GM21576 (cell line): ENCODE results near the gene KRTAP1-4.
"Not testable (repeated sequence)": the region's sequence is repeated elsewhere in the genome, so short reads cannot be mapped to it uniquely, and the experiment has no call there.

Experiments used
- ATAC-seq: cut with Tn5 transposase; IDR thresholded peaks from one replicate; pipeline ENCODE4 v1.9.1; 2021; ENCODE audit warnings: mild to moderate bottlenecking, moderate library complexity; ENCODE audit not compliant: unreplicated experiment

KRTAP1-4 gene, protein sequence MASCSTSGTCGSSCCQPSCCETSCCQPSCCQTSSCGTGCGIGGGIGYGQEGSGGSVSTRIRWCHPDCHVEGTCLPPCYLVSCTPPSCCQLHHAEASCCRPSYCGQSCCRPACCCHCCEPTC

DNA sequence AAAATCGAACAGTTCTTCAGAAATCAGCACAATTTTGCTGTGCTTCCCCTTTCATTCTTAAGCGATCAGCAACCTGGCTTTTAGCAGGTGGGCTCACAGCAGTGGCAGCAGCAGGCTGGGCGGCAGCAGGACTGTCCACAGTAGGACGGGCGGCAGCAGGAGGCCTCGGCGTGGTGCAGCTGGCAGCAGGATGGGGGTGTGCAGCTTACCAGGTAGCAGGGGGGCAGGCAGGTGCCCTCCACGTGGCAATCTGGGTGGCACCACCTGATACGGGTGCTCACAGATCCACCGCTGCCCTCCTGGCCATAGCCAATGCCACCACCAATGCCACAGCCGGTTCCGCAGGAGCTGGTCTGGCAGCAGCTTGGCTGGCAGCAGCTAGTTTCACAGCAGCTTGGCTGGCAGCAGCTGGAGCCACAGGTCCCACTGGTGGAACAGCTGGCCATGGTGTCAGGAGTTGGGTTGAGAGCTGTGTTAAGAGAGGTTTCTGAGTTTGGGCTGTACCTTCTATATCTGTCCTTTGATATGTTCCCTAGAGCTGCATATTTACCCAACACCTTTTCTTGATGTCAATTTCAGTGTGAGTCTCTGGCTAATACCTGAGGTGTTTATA is at the start of gene KRTAP1-4:
Gene KRTAP1-4, minus strand, starts transcription at position 563 of the 613 bp plus-strand sequence. Its CDS starts 117 bp downstream, at position 446.
- no peak for ATAC-seq

DNA sequence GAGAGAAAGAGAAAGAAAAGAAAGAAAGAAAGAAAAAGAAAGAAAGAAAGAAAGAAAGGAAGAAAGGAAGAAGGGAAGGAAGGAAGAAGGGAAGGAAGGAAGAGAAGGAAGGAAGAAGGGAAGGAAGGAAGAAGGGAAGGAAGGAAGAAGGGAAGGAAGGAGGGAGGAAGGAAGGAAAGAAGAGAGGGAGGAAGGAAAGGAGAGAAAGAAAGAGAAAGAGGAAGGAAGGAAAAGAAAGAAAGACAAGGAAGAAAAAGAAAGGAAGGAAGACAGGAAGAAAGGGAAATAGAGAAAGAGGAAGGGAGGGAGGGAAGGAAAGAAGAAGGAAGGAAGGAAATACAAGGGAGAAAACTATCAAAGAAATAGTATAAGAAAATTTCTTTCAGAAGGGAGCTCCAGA is 46.8 kb upstream of the KRTAP1-4 start:
- ATAC-seq, result no peak

DNA sequence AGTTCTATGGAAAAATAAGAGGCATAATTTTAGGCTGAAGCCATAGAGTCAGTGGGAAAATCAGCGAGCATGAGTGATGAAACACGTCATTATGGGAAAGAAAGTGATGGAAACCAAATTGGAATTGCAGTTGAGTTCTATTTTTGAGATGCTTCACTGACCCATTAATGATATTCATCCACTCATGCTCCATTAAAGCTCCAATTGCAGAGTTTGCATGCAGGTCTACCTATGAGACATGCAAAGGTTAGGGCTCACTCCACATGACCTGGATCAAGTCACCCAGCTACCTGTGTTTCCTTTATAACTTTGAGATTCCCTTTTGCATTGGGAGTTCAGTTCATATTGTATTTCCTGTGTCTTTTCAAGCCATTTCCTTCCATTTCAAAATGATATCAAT is 43.7 kb upstream of the KRTAP1-4 start:
- ATAC-seq, result no peak

DNA sequence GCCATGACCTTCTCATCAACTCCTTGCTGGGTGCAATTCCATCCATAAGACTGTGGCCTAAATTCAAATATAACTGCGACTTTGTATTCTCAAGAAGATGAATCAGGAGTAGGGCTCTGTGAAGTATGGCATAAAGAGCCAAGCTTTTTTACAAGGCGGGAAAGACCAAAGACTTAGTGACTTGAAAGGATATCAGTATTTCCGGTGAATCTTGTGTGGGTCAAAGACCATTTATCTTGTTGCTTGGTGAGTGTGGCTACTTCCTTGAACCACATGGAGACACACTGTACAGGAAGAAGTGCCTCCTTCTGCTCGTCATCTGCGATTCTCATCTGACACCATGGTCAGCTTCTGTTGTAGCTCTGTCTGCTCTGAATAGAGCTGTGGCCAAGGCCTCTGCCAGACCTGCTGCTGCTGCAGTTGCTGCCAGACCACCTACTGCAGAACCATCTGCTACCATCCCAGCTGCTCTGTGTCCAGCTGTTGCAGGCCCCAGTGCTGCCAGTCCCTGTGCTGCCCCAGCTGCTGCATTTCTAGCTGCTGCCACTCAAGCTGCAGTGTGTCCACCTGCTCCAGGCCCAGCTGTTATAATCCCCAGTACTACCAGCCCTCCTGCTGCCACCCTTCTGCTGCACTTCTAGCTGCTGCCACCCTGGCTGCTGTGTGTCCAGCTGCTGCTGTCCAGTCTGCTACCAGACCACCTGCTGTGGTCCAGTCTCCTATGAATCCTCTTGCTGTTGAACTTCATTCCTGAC is 41.8 kb upstream of the KRTAP1-4 start:
- no peak for ATAC-seq

DNA sequence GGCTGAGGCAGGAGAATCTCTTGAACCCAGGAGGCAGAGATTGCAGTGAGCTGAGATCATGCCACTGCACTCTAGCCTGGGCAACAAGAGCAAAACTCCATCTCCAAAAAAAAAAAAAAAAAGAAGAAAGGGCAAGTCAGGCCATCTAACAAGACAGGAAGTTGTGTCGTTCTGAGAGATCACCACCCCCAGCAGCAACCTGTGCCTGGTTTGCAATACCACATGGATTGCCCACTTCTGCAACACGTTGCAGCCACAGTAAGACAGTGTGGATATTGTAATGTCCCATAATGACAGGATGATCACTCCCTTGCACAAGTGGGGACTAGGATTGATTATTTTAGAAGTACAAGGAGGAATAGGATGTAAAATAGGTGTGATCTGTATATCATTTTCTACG is 39.0 kb upstream of the KRTAP1-4 start:
- ATAC-seq, result no peak

DNA sequence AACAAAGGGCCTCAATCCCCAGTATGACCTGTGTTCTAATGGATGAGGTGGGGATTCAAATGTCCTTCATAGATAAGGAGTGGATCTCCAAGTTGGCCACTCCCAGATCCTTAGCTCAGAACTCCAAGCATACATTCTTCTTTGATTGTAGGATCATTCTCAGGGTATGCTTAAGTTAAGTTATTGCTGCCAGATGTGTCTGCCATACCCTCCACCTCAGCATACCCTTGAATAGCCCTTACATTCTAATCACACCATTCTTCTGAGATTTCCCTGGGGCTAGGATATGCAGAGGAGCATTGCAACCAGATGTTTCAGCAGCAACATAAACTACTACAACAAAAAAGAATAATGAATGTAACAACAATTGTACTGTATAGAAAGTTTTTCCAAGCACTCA is 37.3 kb upstream of the KRTAP1-4 start:
- no peak for ATAC-seq

DNA sequence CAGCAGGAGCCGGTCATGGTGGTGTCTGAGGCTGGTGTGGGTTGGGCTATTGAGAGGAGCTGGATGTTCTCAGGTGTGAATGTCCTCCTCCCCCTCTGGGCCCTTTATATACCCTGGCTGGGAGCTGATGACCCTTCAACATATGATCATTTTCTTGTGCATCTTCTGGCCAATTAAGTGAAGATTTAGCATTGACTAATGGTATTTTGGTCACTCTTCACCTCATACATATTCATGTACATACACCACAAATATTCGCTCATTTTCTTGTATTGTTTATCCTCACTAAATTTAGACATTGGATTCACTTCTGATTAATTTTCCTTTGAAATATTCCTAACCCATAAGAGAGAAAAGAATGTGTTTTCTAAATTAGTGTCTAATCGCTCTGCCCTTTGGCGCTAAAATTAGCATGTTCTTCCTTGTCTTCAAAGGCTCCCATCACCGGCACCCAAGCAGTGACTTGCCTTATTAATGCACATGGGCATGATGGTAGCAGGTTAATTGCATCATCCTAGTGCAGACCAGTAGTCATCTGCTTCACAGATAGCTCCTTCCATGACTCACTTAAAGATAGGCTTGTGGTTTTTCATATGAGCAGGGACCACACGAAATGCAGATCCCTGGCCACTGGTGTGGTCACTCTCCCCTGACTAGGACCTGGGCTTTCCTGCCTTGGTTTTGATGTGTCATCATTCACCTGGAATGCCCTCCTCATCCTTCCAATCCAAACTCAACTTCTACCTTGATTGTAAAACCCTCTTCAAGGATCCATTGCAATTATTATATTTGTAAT is 36.0 kb upstream of the KRTAP1-4 start, which contains the start of gene KRTAP2-4:
Gene KRTAP2-4, minus strand, starts transcription at position 51 of the 796 bp plus-strand sequence. Its CDS starts 34 bp downstream, at position 17.
- no peak for ATAC-seq

DNA sequence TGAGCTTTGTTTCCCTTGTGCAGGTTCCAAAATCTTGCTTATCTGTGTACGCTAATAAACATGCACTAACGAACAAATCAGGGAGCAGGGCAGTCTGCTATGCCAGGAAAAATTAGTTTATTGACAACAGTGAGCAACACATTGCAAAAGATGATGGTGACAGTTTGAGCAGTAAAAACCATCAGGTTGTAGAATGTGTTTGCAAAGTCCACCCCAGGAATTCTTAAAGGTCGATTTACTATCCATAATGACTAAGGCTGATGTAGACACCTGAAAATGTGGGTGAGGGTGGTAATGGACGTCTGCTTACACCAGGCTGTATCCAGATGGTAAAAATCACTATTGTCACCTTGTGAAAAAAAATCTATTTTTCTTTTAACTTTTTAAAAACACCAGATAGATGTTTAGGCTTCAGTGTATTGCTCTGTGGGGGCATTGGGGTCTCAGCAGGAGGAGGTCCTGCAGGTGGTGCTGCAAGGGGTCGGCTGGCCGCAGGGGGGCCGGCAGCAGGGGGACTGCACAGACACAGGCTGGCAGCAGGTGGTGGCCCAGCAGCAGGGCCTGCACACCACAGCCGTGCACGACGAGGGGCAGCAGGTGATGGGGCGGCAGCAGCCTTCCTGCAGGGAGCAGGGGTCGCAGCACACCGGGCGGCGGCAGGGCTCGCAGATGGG is 35.2 kb upstream of the KRTAP1-4 start:
- ATAC-seq, result not testable (repeated sequence)

DNA sequence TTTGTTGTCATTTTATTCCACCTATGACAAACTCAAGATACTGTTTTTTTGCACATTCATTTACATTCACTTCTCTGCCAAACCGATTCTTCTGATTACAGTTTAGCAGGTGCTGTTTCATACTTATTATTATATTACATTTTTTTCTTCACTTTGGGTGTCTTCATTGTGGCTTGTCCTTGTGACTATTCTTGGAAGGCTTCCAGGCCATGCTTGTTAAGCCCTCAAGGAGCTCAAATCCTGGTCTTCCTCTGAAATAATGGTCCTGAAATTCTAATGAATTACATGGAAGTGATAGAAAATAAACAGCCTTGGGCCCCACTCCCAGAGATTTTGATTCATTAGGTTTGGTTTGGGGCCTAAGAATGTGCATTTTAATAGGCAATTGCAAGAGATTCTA is 34.3 kb upstream of the KRTAP1-4 start:
- no peak for ATAC-seq

DNA sequence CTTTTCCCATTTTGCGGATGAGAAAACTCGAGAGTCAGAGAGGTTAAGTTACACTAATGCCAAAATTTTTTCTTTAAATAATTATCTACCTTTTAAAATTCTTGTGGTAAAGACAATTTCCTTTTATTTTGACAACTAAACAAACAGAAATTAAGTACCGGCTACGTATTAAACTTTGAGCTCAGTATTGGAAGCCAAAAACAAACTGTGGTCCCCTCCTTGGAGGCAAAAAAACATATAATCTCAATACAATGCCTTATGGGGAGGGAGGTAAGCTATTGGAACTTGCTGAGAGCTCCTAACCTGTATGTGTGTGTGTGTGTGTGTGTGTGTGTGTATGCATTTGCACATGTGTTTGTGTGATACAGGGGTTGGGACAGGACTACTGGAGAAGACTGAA is 33.5 kb upstream of the KRTAP1-4 start:
- no peak for ATAC-seq

DNA sequence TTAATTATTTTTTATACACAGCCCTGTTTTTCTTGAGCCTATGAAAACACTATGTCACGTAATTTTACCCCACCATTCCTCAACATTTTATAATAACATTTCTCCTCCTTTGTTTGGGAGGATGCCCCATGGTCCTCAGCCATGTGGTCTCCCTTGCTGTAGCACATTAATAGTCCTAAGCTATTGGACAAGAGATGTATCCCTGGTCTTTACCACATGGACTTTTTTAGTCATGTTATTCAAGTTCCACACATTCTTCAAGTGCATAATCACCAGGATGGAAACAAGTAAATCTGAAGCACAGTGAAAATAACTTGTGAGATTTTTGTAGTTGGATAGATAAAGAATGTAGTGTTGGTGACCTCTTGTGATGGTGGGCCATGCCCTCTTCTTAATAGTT is 32.0 kb upstream of the KRTAP1-4 start:
- no peak for ATAC-seq

DNA sequence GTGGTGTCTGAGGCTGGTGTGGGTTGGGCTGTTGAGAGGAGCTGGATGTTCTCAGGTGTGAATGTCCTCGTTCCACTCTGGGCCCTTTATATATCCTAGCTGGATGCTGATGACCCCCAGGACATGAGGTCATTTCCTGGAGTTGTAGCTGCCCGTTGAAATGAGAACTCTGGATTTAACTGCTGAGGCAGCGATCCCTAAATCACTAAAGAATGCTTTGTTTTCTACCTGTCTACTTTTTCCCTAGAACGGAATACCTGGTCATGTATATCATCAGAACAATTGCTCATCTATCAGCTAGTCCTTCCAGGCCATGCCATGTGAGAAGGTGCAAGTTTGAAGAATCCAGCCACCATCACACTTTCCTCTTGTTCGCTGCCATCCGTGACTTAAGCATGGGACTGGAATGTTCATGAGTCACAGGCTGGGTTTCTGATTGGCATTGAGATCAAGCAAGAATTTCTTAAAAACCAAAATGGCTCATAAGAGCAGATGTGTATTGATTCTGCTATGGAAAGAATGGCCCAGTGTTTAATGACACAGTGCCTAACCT is 30.1 kb upstream of the KRTAP1-4 start, which contains the start of gene KRTAP2-3:
Gene KRTAP2-3, minus strand, starts transcription at position 63 of the 553 bp plus-strand sequence. CDS start 64 bp downstream, outside the sequence.
- ATAC-seq, result no peak

DNA sequence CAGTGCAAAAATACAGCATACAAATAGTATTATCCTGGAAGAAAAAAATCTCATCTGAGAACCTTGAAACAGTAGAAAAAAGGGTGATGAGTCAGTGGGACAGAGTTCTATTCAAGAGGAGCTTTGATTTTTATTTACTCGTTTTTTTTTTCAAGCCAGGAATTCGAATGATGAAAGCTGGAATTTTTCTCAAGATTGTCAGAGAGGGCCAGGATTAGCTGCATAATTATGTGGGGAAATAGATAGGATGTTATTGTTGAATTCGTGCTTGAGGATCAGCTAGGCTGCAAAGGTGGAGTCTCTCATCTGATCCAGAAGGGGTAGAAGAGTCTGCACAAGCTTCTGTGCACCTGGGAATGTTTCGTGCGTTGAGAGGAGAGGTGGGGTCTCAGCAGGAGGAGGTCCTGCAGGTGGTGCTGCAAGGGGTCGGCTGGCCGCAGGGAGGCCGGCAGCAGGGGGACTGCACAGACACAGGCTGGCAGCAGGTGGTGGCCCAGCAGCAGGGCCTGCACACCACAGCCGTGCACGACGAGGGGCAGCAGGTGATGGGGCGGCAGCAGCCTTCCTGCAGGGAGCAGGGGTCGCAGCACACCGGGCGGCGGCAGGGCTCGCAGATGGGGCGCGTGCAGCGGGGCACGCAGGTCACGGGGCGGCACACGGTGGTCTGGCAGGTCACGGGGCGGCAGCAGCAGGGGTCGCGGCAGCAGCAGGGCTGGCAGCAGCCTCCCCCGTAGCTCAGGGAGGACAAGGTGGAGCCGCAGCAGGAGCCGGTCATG is 29.5 kb upstream of the KRTAP1-4 start:
- not testable (repeated sequence) for ATAC-seq

DNA sequence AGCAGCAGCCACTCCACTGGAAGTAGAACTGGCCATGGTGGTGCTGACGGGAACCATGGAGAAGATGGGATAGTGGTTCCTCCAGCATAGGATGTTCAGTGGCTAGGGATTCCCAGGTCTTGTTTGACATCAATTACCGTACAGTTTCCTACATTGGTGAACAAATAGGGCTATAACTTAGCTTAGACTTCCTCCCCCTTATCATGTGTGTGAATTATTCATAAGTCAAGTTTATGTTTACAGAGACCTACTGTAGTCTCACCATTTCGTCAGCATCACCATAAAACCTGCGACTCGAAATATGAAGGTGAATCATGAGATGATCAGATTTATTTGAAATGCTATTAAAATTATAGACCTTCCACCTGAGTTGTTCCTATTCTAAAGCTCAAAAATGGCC is 28.7 kb upstream of the KRTAP1-4 start:
- no peak for ATAC-seq

DNA sequence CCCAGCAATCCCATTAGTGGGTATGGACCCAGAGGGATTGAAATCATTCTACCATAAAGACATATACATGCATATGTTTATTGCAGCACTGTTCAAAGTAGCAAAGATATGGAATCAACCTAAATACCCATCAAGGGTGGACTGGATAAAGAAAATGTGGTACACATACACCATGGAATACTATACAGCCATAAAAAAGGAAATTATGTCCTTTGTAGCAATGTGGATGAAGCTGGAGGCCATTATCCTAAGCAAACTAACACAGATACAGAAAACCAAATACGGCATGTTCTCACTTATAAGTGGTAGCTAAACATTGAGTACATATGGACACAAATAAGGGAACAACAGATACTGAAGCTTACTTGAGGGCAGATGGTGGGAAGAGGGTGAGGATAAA is 27.6 kb upstream of the KRTAP1-4 start:
- ATAC-seq, result no peak

DNA sequence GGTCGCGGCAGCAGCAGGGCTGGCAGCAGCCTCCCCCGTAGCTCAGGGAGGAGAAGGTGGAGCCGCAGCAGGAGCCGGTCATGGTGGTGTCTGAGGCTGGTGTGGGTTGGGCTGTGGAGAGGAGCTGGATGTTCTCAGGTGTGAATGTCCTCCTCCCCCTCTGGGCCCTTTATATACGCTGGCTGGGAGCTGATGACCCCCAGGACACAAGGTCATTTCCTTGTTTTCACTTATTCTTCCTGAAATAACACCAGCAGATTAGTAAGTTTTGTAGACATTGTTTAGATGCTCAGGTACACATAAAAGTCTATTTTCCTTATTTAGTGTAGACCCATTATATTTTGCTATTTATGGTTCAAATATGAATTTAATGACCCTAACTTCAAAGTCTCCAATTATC is 25.1 kb upstream of the KRTAP1-4 start, which contains the start of gene KRTAP2-2:
Gene KRTAP2-2, minus strand, starts transcription at position 101 of the 400 bp plus-strand sequence. Its CDS starts 19 bp downstream, at position 82.
- ATAC-seq, result not testable (repeated sequence)

DNA sequence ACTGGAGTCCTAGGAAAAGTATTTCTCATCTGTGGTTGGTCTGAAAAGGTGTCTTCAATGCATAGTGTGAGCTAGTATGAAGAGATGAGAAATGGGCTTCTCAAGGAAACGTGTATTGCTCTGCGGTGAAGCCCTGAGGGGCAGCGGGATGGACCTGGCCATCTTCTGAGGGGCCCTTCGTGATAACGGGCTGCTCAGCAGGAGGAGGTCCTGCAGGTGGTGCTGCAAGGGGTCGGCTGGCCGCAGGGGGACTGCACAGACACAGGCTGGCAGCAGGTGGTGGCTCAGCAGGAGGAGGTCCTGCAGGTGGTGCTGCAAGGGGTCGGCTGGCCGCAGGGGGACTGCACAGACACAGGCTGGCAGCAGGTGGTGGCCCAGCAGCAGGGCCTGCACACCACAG is 24.6 kb upstream of the KRTAP1-4 start:
- not testable (repeated sequence) for ATAC-seq

DNA sequence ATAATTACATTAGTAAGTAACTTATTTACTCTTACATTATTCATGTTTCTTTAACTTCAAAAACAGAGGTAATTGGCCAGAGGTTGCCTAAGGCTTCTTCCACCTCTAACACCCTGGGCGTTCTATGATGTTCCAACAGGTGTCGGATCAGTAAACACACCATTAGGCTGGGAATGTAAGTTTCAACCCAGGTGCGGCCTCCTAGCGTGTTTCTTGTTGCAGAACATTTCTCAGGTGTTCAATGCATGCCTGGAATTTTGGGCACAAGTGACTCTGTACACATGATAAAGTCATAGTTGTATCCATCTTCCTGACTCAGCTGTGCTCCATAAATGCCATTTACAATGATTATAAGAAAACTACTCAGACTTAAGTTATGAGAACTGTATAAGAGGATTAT is 24.0 kb upstream of the KRTAP1-4 start:
- ATAC-seq, result no peak

DNA sequence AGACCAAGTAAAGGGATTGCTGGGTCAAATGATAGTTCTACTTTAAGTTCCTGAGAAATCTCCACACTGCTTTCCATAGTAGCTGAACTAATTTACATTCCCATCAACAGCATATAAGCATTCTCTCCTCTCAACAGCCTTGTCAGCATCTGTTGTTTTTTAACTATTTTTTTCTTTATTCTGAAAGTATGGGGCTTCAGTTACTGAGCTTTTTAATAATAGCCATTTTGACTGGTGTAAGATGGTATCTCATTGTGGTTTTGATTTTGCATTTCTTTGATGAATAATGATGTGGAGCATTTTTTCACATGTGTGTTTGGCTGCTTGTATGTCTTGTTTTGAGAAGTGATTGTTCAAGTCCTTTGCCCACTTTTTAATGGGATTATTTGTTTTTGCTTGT is 22.6 kb upstream of the KRTAP1-4 start:
- ATAC-seq, result no peak
